Neural cell (in vitro differentiated cells): ENCODE results near the gene SLC30A9. TPM values are rescaled to one million over a fixed set of nuclear protein-coding genes. Genes with fewer than 3 reads are reported as not detected.

ENCODE experiments used
- H2AFZ ChIP-seq: fragments of 200-600, 300-800 bp; sonication (generic), shearing (Covaris generic); 2 replicates; pipeline ENCODE4 v1.6.0; 2014; ENCODE audit warnings: low read depth, mild to moderate bottlenecking, antibody characterized with exemption, low read length, moderate library complexity
- H3F3A ChIP-seq: fragments of 200-600 bp; shearing (Covaris generic); 2 replicates; pipeline ENCODE4 v1.6.1; 2016; ENCODE audit warnings: mild to moderate bottlenecking, moderate library complexity, mixed read lengths, antibody characterized with exemption, low read length; ENCODE audit not compliant: insufficient read depth, poor library complexity, severe bottlenecking
- H3K27ac ChIP-seq: fragments of 200-600, 300-800 bp; sonication (generic), shearing (Covaris generic); 2 replicates; pipeline ENCODE4 v1.5.1; 2014; ENCODE audit warnings: mild to moderate bottlenecking, low read length, moderate library complexity
- H3K27me3 ChIP-seq: fragments of 300-800, 200-600 bp; sonication (generic), shearing (Covaris generic); 2 replicates; pipeline ENCODE4 v1.6.0; 2014; ENCODE audit warnings: mild to moderate bottlenecking, low read depth, low read length, moderate library complexity; ENCODE audit not compliant: insufficient read depth
- H3K36me3 ChIP-seq: fragments of 300-800, 200-600 bp; sonication (generic), shearing (Covaris generic); 2 replicates; pipeline ENCODE4 v1.5.1; 2014; ENCODE audit warnings: mild to moderate bottlenecking, antibody characterized with exemption, low read length, moderate library complexity; ENCODE audit not compliant: insufficient read depth
- H3K4me2 ChIP-seq: fragments of 300-800, 200-600 bp; sonication (generic), shearing (Covaris generic); 2 replicates; pipeline ENCODE4 v1.6.0; 2014; ENCODE audit warnings: mild to moderate bottlenecking, low read length
- H3K4me3 ChIP-seq: fragments of 300-800, 200-600 bp; sonication (generic), shearing (Covaris generic); 2 replicates; pipeline ENCODE4 v1.5.1; 2014; ENCODE audit warnings: mild to moderate bottlenecking, low read length, moderate library complexity
- H3K79me2 ChIP-seq: fragments of 200-600 bp; shearing (Covaris generic); replicated peaks from 2 replicates; pipeline ENCODE4 v1.6.0; 2014; ENCODE audit warnings: mild to moderate bottlenecking, low read length, moderate library complexity; ENCODE audit not compliant: insufficient read depth
- H3K9ac ChIP-seq: fragments of 300-800, 200-600 bp; sonication (generic), shearing (Covaris generic); 2 replicates; pipeline ENCODE4 v1.6.1; 2016; ENCODE audit warnings: mild to moderate bottlenecking, low read length, mixed read lengths
- H3K9me2 ChIP-seq: fragments of 200-600 bp; shearing (Covaris generic); 2 replicates; pipeline ENCODE4 v1.6.1; 2016; ENCODE audit warnings: mild to moderate bottlenecking, low read length, mixed read lengths; ENCODE audit not compliant: insufficient read depth
- H3K9me3 ChIP-seq: fragments of 200-600, 300-800 bp; sonication (generic), shearing (Covaris generic); 2 replicates; pipeline ENCODE4 v1.6.1; 2016; ENCODE audit warnings: mild to moderate bottlenecking, mixed run types, low read length, moderate library complexity, mixed read lengths
- H4K20me1 ChIP-seq: fragments of 200-600 bp; shearing (Covaris generic); 2 replicates; pipeline ENCODE4 v1.6.1; 2016; ENCODE audit warnings: mild to moderate bottlenecking, mixed run types; ENCODE audit not compliant: insufficient read depth
- EP300 ChIP-seq: fragments of 450-650 bp; conservative IDR thresholded peaks from 2 replicates; pipeline ENCODE4 v1.6.1; 2014; ENCODE audit warnings: antibody characterized with exemption, mild to moderate bottlenecking, moderate library complexity; ENCODE audit not compliant: poor library complexity, severe bottlenecking
- EZH2 ChIP-seq: fragments of 200-600, 300-800 bp; shearing (Covaris generic), sonication (generic); IDR thresholded peaks from 2 replicates; pipeline ENCODE4 v1.6.1; 2014; ENCODE audit warnings: antibody characterized with exemption, low read length, borderline replicate concordance, mild to moderate bottlenecking; ENCODE audit not compliant: insufficient read depth, poor library complexity, severe bottlenecking
- MXI1 ChIP-seq: fragments of 450-650 bp; conservative IDR thresholded peaks from 2 replicates; pipeline ENCODE4 v1.6.1; 2014; ENCODE audit warnings: antibody characterized with exemption, mild to moderate bottlenecking; ENCODE audit not compliant: poor library complexity, severe bottlenecking
- POLR2AphosphoS5 ChIP-seq: IDR thresholded peaks from 2 replicates; pipeline ENCODE4 v1.6.1; 2012
- RAD21 ChIP-seq: fragments of 450-650 bp; conservative IDR thresholded peaks from 2 replicates; pipeline ENCODE4 v1.6.1; 2014; ENCODE audit warnings: antibody characterized with exemption, mild to moderate bottlenecking, moderate library complexity
- SMC3 ChIP-seq: fragments of 450-650 bp; conservative IDR thresholded peaks from 2 replicates; pipeline ENCODE4 v1.6.1; 2014; ENCODE audit warnings: antibody characterized with exemption, mild to moderate bottlenecking, moderate library complexity; ENCODE audit not compliant: poor library complexity
- TAF1 ChIP-seq: IDR thresholded peaks from 2 replicates; pipeline ENCODE4 v1.6.1; 2012; ENCODE audit warnings: low read depth
- polyA plus RNA-seq: library from polyadenylated mRNA; depleted of rRNA; stranded (reverse); fragments of >200 nt; gene quantifications from 2 replicates; pipeline ENCODE4 v1.2.3, GENCODE V29; 2014
- TF ChIP-seq, protein P1 (sequence below): fragments of 450-650 bp; IDR thresholded peaks from 2 replicates; pipeline ENCODE4 v1.5.1; 2014; ENCODE audit warnings: antibody characterized with exemption, mild to moderate bottlenecking, moderate library complexity; ENCODE audit not compliant: poor library complexity, severe bottlenecking
- TF ChIP-seq, protein P2 (sequence below): IDR thresholded peaks from 2 replicates; pipeline ENCODE4 v1.6.1; 2012; ENCODE audit warnings: borderline replicate concordance

Gene SLC30A9
- polyA plus RNA-seq, 1 donor from 2014 or later = 109 TPM

DNA sequence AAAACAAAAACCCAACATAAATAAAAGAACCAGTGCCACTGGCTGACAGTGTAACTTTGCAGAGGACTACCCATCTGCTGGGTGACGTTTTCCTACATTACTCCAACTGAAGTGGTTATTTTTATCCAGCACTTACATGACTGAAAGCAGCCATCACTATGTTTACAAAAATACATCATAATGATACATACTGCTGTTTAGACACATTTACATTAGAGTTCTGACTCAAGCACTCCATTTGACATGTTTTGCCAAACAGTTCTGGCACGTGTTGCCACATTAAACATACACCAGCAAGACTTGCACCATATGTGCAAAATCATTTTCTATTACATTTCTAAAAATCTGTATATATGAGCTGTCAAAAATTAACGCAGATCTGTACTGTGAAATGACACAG is 122.5 kb downstream of the SLC30A9 start:
- no peaks in the 10 kb centered on the region for H3K36me3 ChIP-seq
- no peaks in the 10 kb centered on the region for H3F3A ChIP-seq
- TF ChIP-seq POLR2AphosphoS5 = peak; percentile 77
- TF ChIP-seq, protein P1, sequence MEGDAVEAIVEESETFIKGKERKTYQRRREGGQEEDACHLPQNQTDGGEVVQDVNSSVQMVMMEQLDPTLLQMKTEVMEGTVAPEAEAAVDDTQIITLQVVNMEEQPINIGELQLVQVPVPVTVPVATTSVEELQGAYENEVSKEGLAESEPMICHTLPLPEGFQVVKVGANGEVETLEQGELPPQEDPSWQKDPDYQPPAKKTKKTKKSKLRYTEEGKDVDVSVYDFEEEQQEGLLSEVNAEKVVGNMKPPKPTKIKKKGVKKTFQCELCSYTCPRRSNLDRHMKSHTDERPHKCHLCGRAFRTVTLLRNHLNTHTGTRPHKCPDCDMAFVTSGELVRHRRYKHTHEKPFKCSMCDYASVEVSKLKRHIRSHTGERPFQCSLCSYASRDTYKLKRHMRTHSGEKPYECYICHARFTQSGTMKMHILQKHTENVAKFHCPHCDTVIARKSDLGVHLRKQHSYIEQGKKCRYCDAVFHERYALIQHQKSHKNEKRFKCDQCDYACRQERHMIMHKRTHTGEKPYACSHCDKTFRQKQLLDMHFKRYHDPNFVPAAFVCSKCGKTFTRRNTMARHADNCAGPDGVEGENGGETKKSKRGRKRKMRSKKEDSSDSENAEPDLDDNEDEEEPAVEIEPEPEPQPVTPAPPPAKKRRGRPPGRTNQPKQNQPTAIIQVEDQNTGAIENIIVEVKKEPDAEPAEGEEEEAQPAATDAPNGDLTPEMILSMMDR = no peak
- no peak for TF ChIP-seq MXI1
- TF ChIP-seq TAF1 = no peak
- TF ChIP-seq, protein P2, sequence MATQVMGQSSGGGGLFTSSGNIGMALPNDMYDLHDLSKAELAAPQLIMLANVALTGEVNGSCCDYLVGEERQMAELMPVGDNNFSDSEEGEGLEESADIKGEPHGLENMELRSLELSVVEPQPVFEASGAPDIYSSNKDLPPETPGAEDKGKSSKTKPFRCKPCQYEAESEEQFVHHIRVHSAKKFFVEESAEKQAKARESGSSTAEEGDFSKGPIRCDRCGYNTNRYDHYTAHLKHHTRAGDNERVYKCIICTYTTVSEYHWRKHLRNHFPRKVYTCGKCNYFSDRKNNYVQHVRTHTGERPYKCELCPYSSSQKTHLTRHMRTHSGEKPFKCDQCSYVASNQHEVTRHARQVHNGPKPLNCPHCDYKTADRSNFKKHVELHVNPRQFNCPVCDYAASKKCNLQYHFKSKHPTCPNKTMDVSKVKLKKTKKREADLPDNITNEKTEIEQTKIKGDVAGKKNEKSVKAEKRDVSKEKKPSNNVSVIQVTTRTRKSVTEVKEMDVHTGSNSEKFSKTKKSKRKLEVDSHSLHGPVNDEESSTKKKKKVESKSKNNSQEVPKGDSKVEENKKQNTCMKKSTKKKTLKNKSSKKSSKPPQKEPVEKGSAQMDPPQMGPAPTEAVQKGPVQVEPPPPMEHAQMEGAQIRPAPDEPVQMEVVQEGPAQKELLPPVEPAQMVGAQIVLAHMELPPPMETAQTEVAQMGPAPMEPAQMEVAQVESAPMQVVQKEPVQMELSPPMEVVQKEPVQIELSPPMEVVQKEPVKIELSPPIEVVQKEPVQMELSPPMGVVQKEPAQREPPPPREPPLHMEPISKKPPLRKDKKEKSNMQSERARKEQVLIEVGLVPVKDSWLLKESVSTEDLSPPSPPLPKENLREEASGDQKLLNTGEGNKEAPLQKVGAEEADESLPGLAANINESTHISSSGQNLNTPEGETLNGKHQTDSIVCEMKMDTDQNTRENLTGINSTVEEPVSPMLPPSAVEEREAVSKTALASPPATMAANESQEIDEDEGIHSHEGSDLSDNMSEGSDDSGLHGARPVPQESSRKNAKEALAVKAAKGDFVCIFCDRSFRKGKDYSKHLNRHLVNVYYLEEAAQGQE = no peak
- no peak for TF ChIP-seq EP300
- no peak for TF ChIP-seq SMC3
- no peak for TF ChIP-seq RAD21
- no peak for TF ChIP-seq EZH2

DNA sequence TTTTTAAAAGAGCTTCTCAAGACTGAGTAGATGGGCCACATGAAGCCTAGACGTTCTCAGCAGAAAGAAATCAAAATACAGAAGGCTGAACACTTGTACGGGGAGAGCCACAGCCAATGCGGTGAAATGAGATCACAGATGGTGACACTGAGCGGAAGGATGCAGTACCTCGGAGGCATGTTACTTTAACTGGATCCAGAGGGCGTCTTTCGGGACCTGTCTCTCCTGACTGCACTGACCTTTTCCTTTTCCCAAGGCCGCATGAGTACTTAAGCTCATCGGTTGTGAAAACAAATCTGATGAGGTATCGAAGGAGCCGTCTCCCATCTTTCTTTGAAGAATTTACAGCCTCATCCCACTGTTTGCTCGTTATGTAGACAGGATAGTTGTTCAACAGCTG is 129.6 kb downstream of the SLC30A9 start:
- TF ChIP-seq TAF1 (no peak), POLR2AphosphoS5 (no peak), EP300 (no peak), RAD21 (no peak), EZH2 (no peak), SMC3 (no peak), MXI1 (no peak)
- TF ChIP-seq, protein P1 = no peak
- TF ChIP-seq, protein P2 = no peak
- no peak overlapping the region for H3K9ac ChIP-seq
- H3K4me3 ChIP-seq = no peak overlapping the region
- no peaks in the 10 kb centered on the region for H3K9me3 ChIP-seq
- no peaks in the 10 kb centered on the region for H3K79me2 ChIP-seq
- H3K36me3 ChIP-seq = no peaks in the 10 kb centered on the region
- H3F3A ChIP-seq = no peaks in the 10 kb centered on the region
- no peak overlapping the region for H3K4me2 ChIP-seq
- H3K9me2 ChIP-seq = no peaks in the 10 kb centered on the region
- no peak overlapping the region for H3K27ac ChIP-seq
- H3K27me3 ChIP-seq = no peaks in the 10 kb centered on the region
- no peak overlapping the region for H2AFZ ChIP-seq
- no peaks in the 10 kb centered on the region for H4K20me1 ChIP-seq

More for the DNA sequence above, 122.5 kb downstream of the SLC30A9 start:
- Histone ChIP-seq H3K79me2 (no peaks in the 10 kb centered on the region), H3K4me2 (no peak overlapping the region), H3K9me2 (no peaks in the 10 kb centered on the region), H3K27me3 (no peaks in the 10 kb centered on the region), H3K9me3 (no peaks in the 10 kb centered on the region), H2AFZ (no peak overlapping the region), H4K20me1 (no peaks in the 10 kb centered on the region), H3K9ac (no peak overlapping the region), H3K4me3 (no peak overlapping the region), H3K27ac (no peak overlapping the region)
